ENCODE measurements around the gene ZNF639. TPM values are rescaled to one million over a fixed set of nuclear protein-coding genes. Genes with fewer than 3 reads are reported as not detected.
"Not testable (repeated sequence)": the region's sequence is repeated elsewhere in the genome, so short reads cannot be mapped to it uniquely, and the experiment has no call there.

ZNF639 gene
- total RNA-seq, 1 experiment from 2014 or later = 44.1 TPM

DNA sequence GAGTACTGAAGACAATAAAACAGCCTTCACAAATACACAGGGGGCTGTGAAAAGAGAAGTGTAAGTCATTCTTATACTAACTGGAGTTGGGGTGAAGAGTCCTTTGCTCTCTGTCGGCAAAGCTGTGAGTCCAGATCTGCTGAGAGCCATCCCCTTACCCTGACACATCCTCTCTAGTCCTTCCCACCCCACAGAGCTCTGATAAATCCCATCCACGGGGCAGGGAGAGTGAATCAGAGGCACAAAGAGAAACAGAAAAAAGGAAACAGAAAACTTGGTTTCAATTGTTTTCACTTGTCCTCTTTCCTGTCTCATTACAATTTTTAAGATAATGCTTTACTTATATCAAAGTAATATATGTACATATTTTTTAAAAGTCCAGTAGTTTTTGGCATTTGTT is 18.2 kb upstream of the ZNF639 start:
- H2AFZ ChIP-seq (ENCODE audit: low read length) = no peak overlapping the region

DNA sequence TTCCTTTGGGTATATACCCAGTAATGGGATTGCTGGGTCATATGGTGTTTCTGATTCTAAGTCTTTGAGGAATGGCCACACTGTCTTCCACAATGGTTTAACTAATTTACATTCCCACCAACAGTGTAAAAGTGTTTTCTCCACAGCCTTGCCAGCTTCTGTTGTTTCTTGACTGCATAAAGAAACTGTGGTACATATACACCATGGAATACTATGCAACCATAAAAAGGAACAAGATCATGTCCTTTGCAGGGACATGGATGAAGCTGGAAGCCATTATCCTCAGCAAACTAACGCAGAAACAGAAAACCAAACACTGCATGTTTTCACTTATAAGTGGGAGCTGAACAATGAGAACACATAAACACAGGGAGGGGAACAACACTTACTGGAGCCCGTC is 15.5 kb upstream of the ZNF639 start:
- not testable (repeated sequence) for H2AFZ ChIP-seq (ENCODE audit: low read length); H2BK120ac ChIP-seq (ENCODE audit: low read depth, low read length, poor library complexity, severe bottlenecking); H3K9me3 Mint-ChIP-seq; H3K14ac ChIP-seq (ENCODE audit: insufficient read depth, low read length); H4K20me1 ChIP-seq (ENCODE audit: control insufficient read depth, insufficient read depth, insufficient read length); H3K56ac ChIP-seq (ENCODE audit: insufficient read length, low read depth, low read length); H2BK20ac ChIP-seq (ENCODE audit: low read depth, low read length, poor library complexity, severe bottlenecking); H3K27me3 ChIP-seq (ENCODE audit: insufficient read depth, low read length); H3K79me1 ChIP-seq (ENCODE audit: insufficient read depth, low read depth, low read length, poor library complexity, severe bottlenecking); H3K27me3 Mint-ChIP-seq (ENCODE audit: low read depth); H3K18ac ChIP-seq (ENCODE audit: insufficient read length, low read depth, low read length); H3K9me3 ChIP-seq (ENCODE audit: control insufficient read depth, low read depth, low read length); H3K23me2 ChIP-seq (ENCODE audit: insufficient read length, low read depth, low read length, poor library complexity, severe bottlenecking); H3K79me2 ChIP-seq (ENCODE audit: insufficient read depth, low read length); H2BK15ac ChIP-seq (ENCODE audit: low read depth, low read length); H3K4ac ChIP-seq (ENCODE audit: low read depth, low read length); H3T11ph ChIP-seq (ENCODE audit: low read length); H2BK12ac ChIP-seq (ENCODE audit: insufficient read length, low read depth, low read length); H3K4me2 ChIP-seq (ENCODE audit: insufficient read depth, insufficient read length, low read length); H4K5ac ChIP-seq (ENCODE audit: insufficient read length, low read depth, low read length); H2BK5ac ChIP-seq (ENCODE audit: insufficient read length, low read length); H2AK5ac ChIP-seq (ENCODE audit: insufficient read length, low read length); H3K27ac Mint-ChIP-seq; H4K91ac ChIP-seq (ENCODE audit: insufficient read length, low read depth, low read length); H3K36me3 Mint-ChIP-seq (ENCODE audit: insufficient read depth in 1 of 3, low read depth in 3 of 3); H3K9ac ChIP-seq (ENCODE audit: extremely low read depth, insufficient read length, low read length); H3K4me3 Mint-ChIP-seq; H3K23ac ChIP-seq (ENCODE audit: insufficient read length, low read depth, low read length); H3K27ac ChIP-seq (ENCODE audit: insufficient read length, low read depth, low read length); H3K4me1 Mint-ChIP-seq; H3K4me1 ChIP-seq (ENCODE audit: insufficient read depth, low read length); DNase-seq; H4K8ac ChIP-seq (replicated peaks; ENCODE audit: insufficient read length, low read depth, low read length)
- no CpG with 5 or more reads among the region's 2 CpGs for WGBS (ENCODE audit: extremely low coverage, insufficient read length, low lambda C conversion rate)

More for the DNA sequence above, 18.2 kb upstream of the ZNF639 start:
- H2BK12ac ChIP-seq (ENCODE audit: insufficient read length, low read depth, low read length) = no peak overlapping the region
- H2BK15ac ChIP-seq (ENCODE audit: low read depth, low read length) = no peak overlapping the region
- Mint-ChIP-seq H3K36me3 (ENCODE audit: insufficient read depth in 1 of 3, low read depth in 3 of 3) (peaks cover 0 to 2% (median under 1%) of the 10 kb centered on the region in 3 experiments; a peak in 2 of 7 replicates), H3K27me3 (ENCODE audit: low read depth) (no peaks in the 10 kb centered on the region), H3K27ac (no peak overlapping the region), H3K4me3 (no peak overlapping the region), H3K4me1 (peaks cover 3 to 4% of the 10 kb centered on the region in 2 experiments; a peak in 3 of 4 replicates), H3K9me3 (peaks cover 0 to 2% of the 10 kb centered on the region in 2 experiments; a peak in 2 of 5 replicates)
- no peak for DNase-seq
- no peak overlapping the region for H3K18ac ChIP-seq (ENCODE audit: insufficient read length, low read depth, low read length)
- no peak overlapping the region for H3T11ph ChIP-seq (ENCODE audit: low read length)
- H3K9ac ChIP-seq (ENCODE audit: extremely low read depth, insufficient read length, low read length) = no peak overlapping the region
- no peaks in the 10 kb centered on the region for H3K23me2 ChIP-seq (ENCODE audit: insufficient read length, low read depth, low read length, poor library complexity, severe bottlenecking)
- H3K14ac ChIP-seq (ENCODE audit: insufficient read depth, low read length) = no peak overlapping the region
- H2AK5ac ChIP-seq (ENCODE audit: insufficient read length, low read length) = no peak overlapping the region
- H3K79me2 ChIP-seq (ENCODE audit: insufficient read depth, low read length) = no peaks in the 10 kb centered on the region
- H3K4me2 ChIP-seq (ENCODE audit: insufficient read depth, insufficient read length, low read length) = no peak overlapping the region
- no peak overlapping the region for H2BK20ac ChIP-seq (ENCODE audit: low read depth, low read length, poor library complexity, severe bottlenecking)
- no peaks in the 10 kb centered on the region; the same call in 1 of the 2 replicates for H3K4me1 ChIP-seq (ENCODE audit: insufficient read depth, low read length)
- no peaks in the 10 kb centered on the region for H3K79me1 ChIP-seq (ENCODE audit: insufficient read depth, low read depth, low read length, poor library complexity, severe bottlenecking)
- TF ChIP-seq, protein P1, sequence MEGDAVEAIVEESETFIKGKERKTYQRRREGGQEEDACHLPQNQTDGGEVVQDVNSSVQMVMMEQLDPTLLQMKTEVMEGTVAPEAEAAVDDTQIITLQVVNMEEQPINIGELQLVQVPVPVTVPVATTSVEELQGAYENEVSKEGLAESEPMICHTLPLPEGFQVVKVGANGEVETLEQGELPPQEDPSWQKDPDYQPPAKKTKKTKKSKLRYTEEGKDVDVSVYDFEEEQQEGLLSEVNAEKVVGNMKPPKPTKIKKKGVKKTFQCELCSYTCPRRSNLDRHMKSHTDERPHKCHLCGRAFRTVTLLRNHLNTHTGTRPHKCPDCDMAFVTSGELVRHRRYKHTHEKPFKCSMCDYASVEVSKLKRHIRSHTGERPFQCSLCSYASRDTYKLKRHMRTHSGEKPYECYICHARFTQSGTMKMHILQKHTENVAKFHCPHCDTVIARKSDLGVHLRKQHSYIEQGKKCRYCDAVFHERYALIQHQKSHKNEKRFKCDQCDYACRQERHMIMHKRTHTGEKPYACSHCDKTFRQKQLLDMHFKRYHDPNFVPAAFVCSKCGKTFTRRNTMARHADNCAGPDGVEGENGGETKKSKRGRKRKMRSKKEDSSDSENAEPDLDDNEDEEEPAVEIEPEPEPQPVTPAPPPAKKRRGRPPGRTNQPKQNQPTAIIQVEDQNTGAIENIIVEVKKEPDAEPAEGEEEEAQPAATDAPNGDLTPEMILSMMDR (conservative IDR thresholded peaks at IDR 0.05) = no peak
- no peak overlapping the region for H2BK5ac ChIP-seq (ENCODE audit: insufficient read length, low read length)
- WGBS (ENCODE audit: extremely low coverage, insufficient read length, low lambda C conversion rate) = no CpG with 5 or more reads among the region's 2 CpGs
- no peak overlapping the region for H3K27ac ChIP-seq (ENCODE audit: insufficient read length, low read depth, low read length)
- H3K9me3 ChIP-seq (ENCODE audit: control insufficient read depth, low read depth, low read length) = no peaks in the 10 kb centered on the region
- no peak overlapping the region for H4K8ac ChIP-seq (replicated peaks; ENCODE audit: insufficient read length, low read depth, low read length)
- H4K20me1 ChIP-seq (ENCODE audit: control insufficient read depth, insufficient read depth, insufficient read length) = no peaks in the 10 kb centered on the region
- no peak overlapping the region for H3K56ac ChIP-seq (ENCODE audit: insufficient read length, low read depth, low read length)
- H2BK120ac ChIP-seq (ENCODE audit: low read depth, low read length, poor library complexity, severe bottlenecking) = no peak overlapping the region
- H3K23ac ChIP-seq (ENCODE audit: insufficient read length, low read depth, low read length) = no peak overlapping the region
- H3K4ac ChIP-seq (ENCODE audit: low read depth, low read length) = no peak overlapping the region
- no peak overlapping the region for H4K91ac ChIP-seq (ENCODE audit: insufficient read length, low read depth, low read length)
- no peak overlapping the region for H4K5ac ChIP-seq (ENCODE audit: insufficient read length, low read depth, low read length)
- H3K27me3 ChIP-seq (ENCODE audit: insufficient read depth, low read length) = no peaks in the 10 kb centered on the region
